IMR-90 (cell line): ENCODE results near the gene ADGRF3. TPM values are rescaled to one million over a fixed set of nuclear protein-coding genes. Genes with fewer than 3 reads are reported as not detected.

Experiments
- ATAC-seq: fragments of 200-7000 bp; cut with Tn5 transposase; 2 replicates; pipeline ENCODE4 v1.9.1; 2020; ENCODE audit warnings: low read depth, mild to moderate bottlenecking, moderate library complexity
- BruUV-seq: library from RNA; stranded (reverse); fragments of 400-500 nt; replicated peaks from 2 replicates; lab custom pipeline; 2021; lab: Mats Ljungman, UMichigan
- CTCF ChIA-PET: fragments of 300-600 bp; formaldehyde crosslinking; extraction: SDS; loops from one replicate; lab custom pipeline; 2021; ENCODE audit warnings: antibody characterized with exemption; lab: Yijun Ruan, JAX
- POLR2A ChIA-PET: fragments of 300-600 bp; sonication (Branson Sonifier 250); formaldehyde crosslinking; loops from one replicate; lab custom pipeline; 2022; ENCODE audit warnings: antibody characterized with exemption; ENCODE audit not compliant: unreplicated experiment; lab: Charles Lee
- DNase-seq: peaks from one replicate; pipeline ENCODE4 v3.0.0; 2013
- H2AFZ ChIP-seq: replicated peaks from 2 replicates; pipeline ENCODE3; 2013; ENCODE audit warnings: low read length, mild to moderate bottlenecking; ENCODE audit not compliant: poor library complexity
- H2AK5ac ChIP-seq: 2 replicates; pipeline ENCODE4 v1.6.1; 2013; ENCODE audit warnings: low read depth, low read length, inconsistent platforms
- H2AK9ac ChIP-seq: replicated peaks from 2 replicates; pipeline ENCODE3; 2013; ENCODE audit warnings: mild to moderate bottlenecking, low read depth, low read length, moderate library complexity; ENCODE audit not compliant: poor library complexity
- H2BK120ac ChIP-seq: 2 replicates; pipeline ENCODE4 v1.6.1; 2013; ENCODE audit warnings: low read depth, low read length, inconsistent platforms
- H2BK15ac ChIP-seq: 3 replicates; pipeline ENCODE4 v1.6.1; 2013; ENCODE audit warnings: low read depth, low read length, inconsistent platforms
- H2BK20ac ChIP-seq: 2 replicates; pipeline ENCODE4 v1.6.1; 2013; ENCODE audit warnings: low read depth, mild to moderate bottlenecking, inconsistent platforms, low read length, moderate library complexity
- H2BK5ac ChIP-seq: 2 replicates; pipeline ENCODE4 v1.6.1; 2013; ENCODE audit warnings: mild to moderate bottlenecking, low read depth, low read length, inconsistent platforms; ENCODE audit not compliant: poor library complexity, severe bottlenecking
- H3K14ac ChIP-seq: replicated peaks from 2 replicates; pipeline ENCODE4 v1.6.1; 2013; ENCODE audit warnings: low read depth, low read length, inconsistent platforms
- H3K18ac ChIP-seq: 2 replicates; pipeline ENCODE4 v1.6.1; 2013; ENCODE audit warnings: low read depth, low read length, control low read depth
- H3K23ac ChIP-seq: 2 replicates; pipeline ENCODE4 v1.6.1; 2013; ENCODE audit warnings: low read depth, low read length, inconsistent platforms
- H3K27ac ChIP-seq: 2 replicates; pipeline ENCODE4 v1.5.1; 2013; ENCODE audit warnings: mild to moderate bottlenecking, control low read depth, low read length; ENCODE audit not compliant: insufficient read depth
- H3K27me3 ChIP-seq: 2 replicates; pipeline ENCODE4 v1.6.1; 2013; ENCODE audit warnings: low read length; ENCODE audit not compliant: control insufficient read depth, insufficient read depth
- H3K36me3 ChIP-seq: 2 replicates; pipeline ENCODE4 v1.6.1; 2013; ENCODE audit warnings: low read length, mixed read lengths; ENCODE audit not compliant: control insufficient read depth, insufficient read depth
- H3K4ac ChIP-seq: 2 replicates; pipeline ENCODE4 v1.6.1; 2013; ENCODE audit warnings: low read depth, low read length, inconsistent platforms
- H3K4me1 ChIP-seq: 2 replicates; pipeline ENCODE4 v1.6.1; 2013; ENCODE audit warnings: low read length, mixed read lengths; ENCODE audit not compliant: control insufficient read depth, insufficient read depth
- H3K4me2 ChIP-seq: 2 replicates; pipeline ENCODE4 v1.6.1; 2013; ENCODE audit warnings: low read depth, mild to moderate bottlenecking, control low read depth, low read length, moderate library complexity
- H3K4me3 ChIP-seq: 2 replicates; pipeline ENCODE4 v1.5.1; 2013; ENCODE audit warnings: low read depth, mild to moderate bottlenecking, control low read depth, low read length, moderate library complexity; ENCODE audit not compliant: insufficient read depth
- H3K56ac ChIP-seq: 2 replicates; pipeline ENCODE4 v1.6.1; 2013; ENCODE audit warnings: low read length, inconsistent platforms; ENCODE audit not compliant: insufficient read depth; ENCODE audit errors: extremely low read depth
- H3K79me1 ChIP-seq, 2 experiments: 2 replicates each; pipeline ENCODE4 v1.6.1; 2013; ENCODE audit warnings: low read length in 2 of 2, inconsistent platforms in 1 of 2, low read depth in 1 of 2
- H3K9ac ChIP-seq: 2 replicates; pipeline ENCODE4 v1.6.1; 2013; ENCODE audit warnings: low read depth, low read length, control low read depth
- H3K9me1 ChIP-seq: 2 replicates; pipeline ENCODE4 v1.6.1; 2013; ENCODE audit warnings: low read length, inconsistent platforms; ENCODE audit not compliant: insufficient read depth
- H3K9me3 ChIP-seq: 2 replicates; pipeline ENCODE4 v1.6.1; 2013; ENCODE audit warnings: low read length; ENCODE audit not compliant: control insufficient read depth, insufficient read depth
- H4K20me1 ChIP-seq: 2 replicates; pipeline ENCODE4 v1.6.1; 2013; ENCODE audit warnings: low read length, inconsistent platforms; ENCODE audit not compliant: insufficient read depth
- H4K5ac ChIP-seq: 2 replicates; pipeline ENCODE4 v1.6.1; 2013; ENCODE audit warnings: mild to moderate bottlenecking, low read depth, low read length, control low read depth
- H4K8ac ChIP-seq, 2 experiments: 2 replicates each; pipeline ENCODE4 v1.6.1; 2013; ENCODE audit warnings: low read depth in 2 of 2, low read length in 2 of 2, control low read depth in 1 of 2, inconsistent platforms in 1 of 2
- H4K91ac ChIP-seq: 2 replicates; pipeline ENCODE4 v1.6.1; 2013; ENCODE audit warnings: low read depth, low read length, inconsistent platforms; ENCODE audit not compliant: insufficient read depth
- BHLHE40 ChIP-seq: fragments of 150-350 bp; IDR thresholded peaks from 2 replicates; pipeline ENCODE4 v1.6.1; 2016; ENCODE audit warnings: mild to moderate bottlenecking, low read depth, low read length
- CTCF ChIP-seq: conservative IDR thresholded peaks from 2 replicates; pipeline ENCODE4 v1.5.1; 2012; ENCODE audit warnings: mild to moderate bottlenecking, low read depth, low read length, improper control_type of control experiment
- MXI1 ChIP-seq: IDR thresholded peaks from 2 replicates; pipeline ENCODE4 v1.6.1; 2012; ENCODE audit warnings: low read depth, mild to moderate bottlenecking, low read length, moderate library complexity, borderline replicate concordance
- POLR2A ChIP-seq: IDR thresholded peaks from 2 replicates; pipeline ENCODE4 v1.6.1; 2012; ENCODE audit warnings: mild to moderate bottlenecking, low read depth, low read length
- RAD21 ChIP-seq: IDR thresholded peaks from 2 replicates; pipeline ENCODE4 v1.6.1; 2012; ENCODE audit warnings: low read length, improper control_type of control experiment
- SMC3 ChIP-seq: fragments of 150-350 bp; IDR thresholded peaks from 2 replicates; pipeline ENCODE4 v1.6.1; 2016; ENCODE audit warnings: low read depth, mild to moderate bottlenecking, antibody characterized with exemption, low read length, moderate library complexity
- USF2 ChIP-seq: fragments of 150-350 bp; IDR thresholded peaks from 2 replicates; pipeline ENCODE4 v1.6.1; 2017; ENCODE audit warnings: mild to moderate bottlenecking, antibody characterized with exemption, low read length, low read depth
- WGBS, 2 experiments: methylation state at CpG; one replicate each; pipeline versions ENCODE4 v1.1.5 to v1.1.7; 2013; ENCODE audit warnings: missing lambda C conversion rate in 2 of 2; ENCODE audit not compliant: insufficient read length in 1 of 2; ENCODE audit errors: extremely low coverage in 2 of 2; 5-methylcytosine and 5-hydroxymethylcytosine counted together
- dilution Hi-C: fragments of 300-500 bp; cut with HindIII; formaldehyde crosslinking; loops from one replicate; pipeline ENCODE4 v1.14.3; 2018; ENCODE audit warnings: low sequenced_read_pairs; ENCODE audit not compliant: unreplicated experiment
- in situ Hi-C: fragments of 300-500 bp; cut with MboI; formaldehyde crosslinking; loops from 3 replicates; pipeline ENCODE4 v1.14.3; 2019; ENCODE audit warnings: low sequenced_read_pairs, inconsistent platforms, mixed read lengths
- intact Hi-C: fragments of 100-400 bp; cut with micrococcal nuclease; formaldehyde crosslinking; loops from 2 replicates; pipeline ENCODE4 v1.10.0; 2022
- polyA plus RNA-seq, 3 experiments: library from polyadenylated mRNA; depleted of rRNA; stranded (reverse); fragments of >200 nt; gene quantifications; 2 replicates each; pipeline ENCODE4 v1.2.3, GENCODE V29; 2012; ENCODE audit warnings: low replicate concordance in 1 of 3
- total RNA-seq: library from RNA; depleted of rRNA; stranded (reverse); fragments of >200 nt; gene quantifications from 2 replicates; pipeline ENCODE4 v1.2.3, GENCODE V29; 2012

The ADGRF3 gene
- total and polyA plus RNA-seq, 2 of the 4 experiments (the other 2 are of a cell fraction) = 0.15 TPM; not detected in 1

- no peak overlapping the region for H3K18ac ChIP-seq
- H3K79me1 ChIP-seq = no peaks in the 10 kb centered on the region
- H3K9me1 ChIP-seq = no peaks in the 10 kb centered on the region
- no peaks in the 10 kb centered on the region for H4K20me1 ChIP-seq
- H2AFZ ChIP-seq = no peak overlapping the region
- TF ChIP-seq BHLHE40 (no peak), RAD21 (peak; percentile 84), MXI1 (no peak), POLR2A (no peak), SMC3 (peak; percentile 91), CTCF (peak; percentile 80), USF2 (no peak)
- WGBS, 2 experiments = 0% methylated on average over 4 of the region's 7 CpGs; no CpG with 5 or more reads in 1 of the 2 experiments
- H4K5ac ChIP-seq = no peak overlapping the region
- H3K27ac ChIP-seq = no peak overlapping the region
- H3K4me2 ChIP-seq = no peak overlapping the region
- POLR2A ChIA-PET = no interaction called here
- H3K56ac ChIP-seq = no peak overlapping the region
- ATAC-seq (peak; percentile 94), DNase-seq (peak; percentile 79)
- no peak overlapping the region for H2BK20ac ChIP-seq
- H4K8ac ChIP-seq = no peak overlapping the region
- no peak overlapping the region for H2BK15ac ChIP-seq
- no peak overlapping the region for H3K23ac ChIP-seq
- no peak overlapping the region for H2AK9ac ChIP-seq
- H3K14ac ChIP-seq = no peak overlapping the region
- H3K9me3 ChIP-seq = no peaks in the 10 kb centered on the region
- no peak overlapping the region for H4K91ac ChIP-seq
- in situ Hi-C loops (loop anchor here (25.0 kb wide), 1 partner anchor 368 kb away; no protein-coding TSS in a partner anchor), intact Hi-C loops (loop anchor here (1.0 kb wide), 1 partner anchor 86 kb away; the partner anchor contains the start of genes HADHA and HADHB), dilution Hi-C loops (no loop called here)
- peaks cover 6% of the 10 kb centered on the region for H3K4me1 ChIP-seq
- H2BK5ac ChIP-seq = no peak overlapping the region
- no peak overlapping the region for H3K9ac ChIP-seq
- H2BK120ac ChIP-seq = no peak overlapping the region
- no peak overlapping the region for H3K4ac ChIP-seq
- H2AK5ac ChIP-seq = no peak overlapping the region
- H3K27me3 ChIP-seq = peaks cover 6% of the 10 kb centered on the region
- no TSS peak for BruUV-seq
- CTCF ChIA-PET = interaction anchor here (0.6 to 1.1 kb wide), 7 partner anchors 9 to 458 kb away, joined by 3 to 4 read pairs (median 3); no protein-coding TSS in a partner anchor
- H3K4me3 ChIP-seq = no peak overlapping the region
- no peaks in the 10 kb centered on the region for H3K36me3 ChIP-seq
These were observed 16.5 kb downstream of the ADGRF3 start for GRCh38 chr2:26330114-26330549.
